Natural killer cell (primary cell): Measurements from ENCODE around the gene KHK. TPM values are rescaled to one million over a fixed set of nuclear protein-coding genes. Genes with fewer than 3 reads are reported as not detected.

Experiments used
- ATAC-seq, 3 donors: fragments of 150-1000 bp in 2 of 3; fragments of 200-7000 bp in 1 of 3; cut with Tn5 transposase; 1 replicate in 1 of 3; 2 replicates in 2 of 3; pipeline ENCODE4 v1.10.0; 2021; ENCODE audit warnings: mild to moderate bottlenecking in 2 of 3, moderate library complexity in 2 of 3
- DNase-seq, 2 donors: peaks; one replicate each; pipeline versions ENCODE4 v3.0.0 to v3.0.0-alpha.2; 2013 to 2021; ENCODE audit warnings: mixed read lengths in 1 of 2
- H3K27ac ChIP-seq: one replicate; pipeline ENCODE4 v1.5.1; 2013; ENCODE audit warnings: mild to moderate bottlenecking, low read length
- H3K27me3 ChIP-seq: one replicate; pipeline ENCODE4 v1.6.1; 2013; ENCODE audit warnings: low read length; ENCODE audit not compliant: control insufficient read depth, insufficient read depth
- H3K36me3 ChIP-seq: one replicate; pipeline ENCODE4 v1.6.1; 2013; ENCODE audit warnings: low read length; ENCODE audit not compliant: control insufficient read depth, insufficient read depth
- H3K4me1 ChIP-seq: one replicate; pipeline ENCODE4 v1.6.1; 2013; ENCODE audit warnings: low read length; ENCODE audit not compliant: control insufficient read depth, insufficient read depth
- H3K4me3 ChIP-seq: one replicate; pipeline ENCODE4 v1.5.1; 2013; ENCODE audit warnings: low read length
- H3K9me3 ChIP-seq: one replicate; pipeline ENCODE4 v1.6.1; 2013; ENCODE audit warnings: low read length; ENCODE audit not compliant: control insufficient read depth, insufficient read depth
- H3K27ac Mint-ChIP-seq, 2 donors: one replicate each; pipeline ENCODE4 v1.8.0; 2022; ENCODE audit warnings: mild to moderate bottlenecking in 2 of 2, mixed read lengths in 2 of 2, moderate library complexity in 1 of 2
- H3K27me3 Mint-ChIP-seq, 2 donors: one replicate each; pipeline ENCODE4 v1.8.0; 2022; ENCODE audit warnings: low read depth in 2 of 2, mixed read lengths in 2 of 2
- H3K36me3 Mint-ChIP-seq: one replicate; pipeline ENCODE4 v1.8.0; 2022; ENCODE audit warnings: mixed read lengths
- H3K4me1 Mint-ChIP-seq, 2 donors: one replicate each; pipeline ENCODE4 v1.8.0; 2022; ENCODE audit warnings: mixed read lengths in 2 of 2
- H3K4me3 Mint-ChIP-seq: one replicate; pipeline ENCODE4 v1.8.0; 2022; ENCODE audit warnings: mild to moderate bottlenecking, moderate library complexity, mixed read lengths
- H3K9me3 Mint-ChIP-seq, 2 donors: one replicate each; pipeline ENCODE4 v1.8.0; 2022; ENCODE audit warnings: mixed read lengths in 2 of 2
- WGBS: methylation state at CpG from one replicate; pipeline ENCODE4 v1.1.7; 2013; ENCODE audit warnings: missing lambda C conversion rate; ENCODE audit not compliant: insufficient coverage; 5-methylcytosine and 5-hydroxymethylcytosine counted together
- intact Hi-C: fragments of 100-400 bp; cut with micrococcal nuclease; formaldehyde crosslinking; loops from one replicate; pipeline ENCODE4 v1.14.2; 2022
- total RNA-seq, 4 donors: library from RNA; stranded (reverse); fragments of 120-200 nt in 1 of 4; gene quantifications; one replicate each; pipeline versions ENCODE4 v1.2.3 to v1.2.4, GENCODE V29; 2013 to 2022
- TF ChIP-seq, protein P1 (sequence below): fragments of 200-600 bp; IDR thresholded peaks from one replicate; pipeline ENCODE4 v1.8.0; 2022; ENCODE audit warnings: antibody characterized with exemption

Gene KHK
- total RNA-seq, 3 donors from 2014 or later (not counting 1 experiment from before 2014, with no cell fraction given) = 3.7 to 4.0 (median 3.8) TPM

DNA sequence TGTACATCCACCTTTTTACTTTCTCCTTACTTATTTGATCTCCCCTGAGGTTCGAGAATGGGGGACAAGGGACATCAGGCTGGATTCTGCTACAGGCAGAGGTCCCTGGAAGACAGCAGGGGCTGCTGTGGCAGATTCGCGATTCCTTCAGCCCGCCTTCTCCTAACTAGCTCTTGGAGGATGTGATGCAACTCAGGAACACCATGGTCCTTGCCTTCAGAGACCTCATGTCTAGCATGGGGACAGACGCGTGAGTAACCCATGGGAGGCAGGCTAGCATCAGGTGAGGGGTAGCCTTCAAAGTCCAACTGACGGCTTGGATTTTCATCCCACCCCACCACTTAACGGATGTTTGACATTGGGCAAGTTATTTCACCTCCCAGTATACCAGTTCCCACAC, 61.4 kb downstream of the KHK start:
- peaks cover 23% of the 10 kb centered on the region in 2 donors for H3K27me3 Mint-ChIP-seq
- H3K9me3 ChIP-seq = no peaks in the 10 kb centered on the region
- no peaks in the 10 kb centered on the region for H3K9me3 Mint-ChIP-seq
- H3K4me1 ChIP-seq = no peaks in the 10 kb centered on the region
- ATAC-seq (no peak), DNase-seq (no peak)
- no peak overlapping the region for H3K27ac ChIP-seq
- H3K36me3 Mint-ChIP-seq = no peaks in the 10 kb centered on the region
- no peak overlapping the region for H3K27ac Mint-ChIP-seq
- no peak overlapping the region for H3K4me3 Mint-ChIP-seq
- peaks cover 1% of the 10 kb centered on the region for H3K27me3 ChIP-seq
- H3K4me3 ChIP-seq = no peak overlapping the region
- H3K36me3 ChIP-seq = no peaks in the 10 kb centered on the region
- H3K4me1 Mint-ChIP-seq = no peaks in the 10 kb centered on the region
- 92% methylated on average over 8 of the region's 8 CpGs for WGBS
- intact Hi-C loops = no loop called here
- TF ChIP-seq, protein P1, sequence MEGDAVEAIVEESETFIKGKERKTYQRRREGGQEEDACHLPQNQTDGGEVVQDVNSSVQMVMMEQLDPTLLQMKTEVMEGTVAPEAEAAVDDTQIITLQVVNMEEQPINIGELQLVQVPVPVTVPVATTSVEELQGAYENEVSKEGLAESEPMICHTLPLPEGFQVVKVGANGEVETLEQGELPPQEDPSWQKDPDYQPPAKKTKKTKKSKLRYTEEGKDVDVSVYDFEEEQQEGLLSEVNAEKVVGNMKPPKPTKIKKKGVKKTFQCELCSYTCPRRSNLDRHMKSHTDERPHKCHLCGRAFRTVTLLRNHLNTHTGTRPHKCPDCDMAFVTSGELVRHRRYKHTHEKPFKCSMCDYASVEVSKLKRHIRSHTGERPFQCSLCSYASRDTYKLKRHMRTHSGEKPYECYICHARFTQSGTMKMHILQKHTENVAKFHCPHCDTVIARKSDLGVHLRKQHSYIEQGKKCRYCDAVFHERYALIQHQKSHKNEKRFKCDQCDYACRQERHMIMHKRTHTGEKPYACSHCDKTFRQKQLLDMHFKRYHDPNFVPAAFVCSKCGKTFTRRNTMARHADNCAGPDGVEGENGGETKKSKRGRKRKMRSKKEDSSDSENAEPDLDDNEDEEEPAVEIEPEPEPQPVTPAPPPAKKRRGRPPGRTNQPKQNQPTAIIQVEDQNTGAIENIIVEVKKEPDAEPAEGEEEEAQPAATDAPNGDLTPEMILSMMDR = no peak

DNA sequence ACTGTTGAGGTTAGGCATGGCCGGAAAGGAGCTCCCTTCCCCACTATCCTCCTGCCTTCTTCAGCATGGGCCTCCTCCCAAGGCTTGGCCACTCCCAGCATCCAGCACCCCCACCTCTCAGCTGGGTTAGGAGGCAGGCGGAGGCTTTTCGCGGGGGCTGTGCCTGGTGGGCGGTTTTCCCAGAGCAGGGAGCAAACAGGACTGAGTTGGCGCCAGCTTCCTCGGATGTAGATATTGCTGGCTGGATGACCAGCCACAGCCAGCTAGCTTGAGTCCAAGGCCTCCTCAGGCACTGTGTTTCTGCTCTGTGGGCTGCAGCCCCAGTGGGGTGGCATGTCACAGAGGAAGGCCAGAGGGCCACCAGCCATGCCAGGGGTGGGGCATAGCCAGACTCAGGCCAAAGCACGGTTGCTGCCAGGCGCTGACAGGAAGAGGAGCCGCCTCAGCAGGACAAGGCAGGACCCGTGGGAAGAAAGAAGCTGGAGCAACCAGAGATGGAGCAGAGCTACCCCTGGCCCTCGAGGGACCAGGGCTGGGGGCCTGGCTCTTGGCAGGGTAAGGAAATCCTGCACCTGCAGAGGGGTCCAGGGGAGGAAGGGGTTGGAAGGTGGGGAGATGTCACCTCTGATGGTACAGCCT, 62.3 kb downstream of the KHK start, which contains the start of gene TCF23:
TCF23 (plus strand) TSS at position 204 of the 639 bp plus-strand sequence; CDS start at position 334, 130 bp downstream.
- TF ChIP-seq, protein P1 = no peak
- Histone ChIP-seq H3K4me3 (no peak within 1 kb of the TSS), H3K9me3 (no peaks in the 10 kb centered on the region), H3K27ac (no peak within 1 kb of the TSS), H3K36me3 (no peaks in the 10 kb centered on the region), H3K27me3 (no peaks in the 10 kb centered on the region), H3K4me1 (no peaks in the 10 kb centered on the region)
- intact Hi-C loops = no loop called here
- DNase-seq = no peak
- Mint-ChIP-seq H3K36me3 (no peaks in the 10 kb centered on the region), H3K4me3 (no peak within 1 kb of the TSS), H3K9me3 (no peaks in the 10 kb centered on the region), H3K4me1 (no peaks in the 10 kb centered on the region), H3K27ac (no peak within 1 kb of the TSS), H3K27me3 (peaks cover 13 to 17% of the 10 kb centered on the region in 2 donors)
- no peak for ATAC-seq
- 88% methylated on average over 12 of the region's 12 CpGs for WGBS

- Mint-ChIP-seq H3K27ac (no peak overlapping the region), H3K4me3 (no peak overlapping the region), H3K4me1 (no peaks in the 10 kb centered on the region), H3K27me3 (peaks cover 5 to 10% of the 10 kb centered on the region in 2 donors), H3K9me3 (no peaks in the 10 kb centered on the region), H3K36me3 (no peaks in the 10 kb centered on the region)
- H3K27ac ChIP-seq = no peak overlapping the region
- intact Hi-C loops = no loop called here
- ATAC-seq (peak in 1 of 3 donors; percentile 15), DNase-seq (no peak)
- H3K4me3 ChIP-seq = no peak overlapping the region
- no peaks in the 10 kb centered on the region for H3K9me3 ChIP-seq
- H3K27me3 ChIP-seq = no peaks in the 10 kb centered on the region
- no peaks in the 10 kb centered on the region for H3K4me1 ChIP-seq
- TF ChIP-seq, protein P1 = no peak
- WGBS = 90% methylated on average over 29 of the region's 29 CpGs
- H3K36me3 ChIP-seq = no peaks in the 10 kb centered on the region
Observed at GRCh38 chr2:27149570-27150405, 63.2 kb downstream of the KHK start.

Other genes with a start within 250 kb of the KHK start
- gene DPYSL5, start 238.6 kb upstream of the KHK start, total RNA-seq = not detected
- 1 to 10 TPM; 3.9 to 5.0 (median 4.2) TPM for gene MAPRE3, start 116.1 kb upstream of the KHK start, total RNA-seq
- gene TMEM214, start 53.8 kb upstream of the KHK start, total RNA-seq = 10 to 100 TPM; 64.9 to 81.1 (median 79.2) TPM
- gene AGBL5, start 35.1 kb upstream of the KHK start, total RNA-seq = 10 to 100 TPM in 2 of 3 donors, 1 to 10 TPM in 1; 10.0 to 12.0 (median 10.8) TPM
- gene OST4, start 15.1 kb upstream of the KHK start, total RNA-seq = 100 to 1,000 TPM; 178 to 207 (median 192) TPM
- under 1 TPM; 0.31 to 0.78 (median 0.41) TPM for gene EMILIN1, start 8.2 kb upstream of the KHK start, total RNA-seq
- not detected for gene CGREF1, start 32.4 kb downstream of the KHK start, total RNA-seq
- 1 to 10 TPM in 2 of 3 donors, under 1 TPM in 1; 0.88 to 2.4 (median 1.2) TPM for gene ABHD1, start 37.0 kb downstream of the KHK start, total RNA-seq
- gene PREB, start 47.9 kb downstream of the KHK start, total RNA-seq = 10 to 100 TPM; 24.6 to 41.5 (median 31.2) TPM
- not detected for gene PRR30, start 52.6 kb downstream of the KHK start, total RNA-seq
- gene TCF23, start 62.2 kb downstream of the KHK start, total RNA-seq = not detected
- 10 to 100 TPM; 65.5 to 76.6 (median 76.5) TPM for gene ATRAID, start 125.3 kb downstream of the KHK start, total RNA-seq
- 100 to 1,000 TPM in 1 of 3 donors, 10 to 100 TPM in 2; 86.2 to 102 (median 93.7) TPM for gene SLC5A6, start 125.5 kb downstream of the KHK start, total RNA-seq
- 10 to 100 TPM; 21.8 to 26.6 (median 24.0) TPM for gene CAD, start 130.6 kb downstream of the KHK start, total RNA-seq
- not detected for gene SLC30A3, start 176.3 kb downstream of the KHK start, total RNA-seq
- gene DNAJC5G, start 188.7 kb downstream of the KHK start, total RNA-seq = not detected
- gene TRIM54, start 195.7 kb downstream of the KHK start, total RNA-seq = under 1 TPM in 2 of 3 donors, not detected in 1; 0.18 to 0.21 TPM
- 1 to 10 TPM; 1.6 to 3.6 (median 2.4) TPM for gene UCN, start 221.7 kb downstream of the KHK start, total RNA-seq
- gene MPV17, start 236.3 kb downstream of the KHK start, total RNA-seq = 10 to 100 TPM; 63.9 to 75.2 (median 64.8) TPM